Mammary epithelial cell (primary cell): Measurements from ENCODE around the gene CYP26C1.

Experiments
- EZH2 ChIP-seq: IDR thresholded peaks from 2 replicates; pipeline ENCODE4 v1.6.1; 2012; ENCODE audit warnings: low read length, inconsistent platforms, borderline replicate concordance
- TF ChIP-seq, protein P1 (sequence below), 2 donors: IDR thresholded peaks in 1 of 2; conservative IDR thresholded peaks in 1 of 2; 2 replicates each; pipeline ENCODE4 v1.5.1; 2011 to 2012; ENCODE audit warnings: inconsistent platforms in 2 of 2, low read length in 2 of 2, mild to moderate bottlenecking in 2 of 2, control low read depth in 1 of 2, low read depth in 1 of 2; ENCODE audit not compliant: insufficient read depth in 1 of 2; ENCODE audit errors: extremely low read depth in 1 of 2

DNA sequence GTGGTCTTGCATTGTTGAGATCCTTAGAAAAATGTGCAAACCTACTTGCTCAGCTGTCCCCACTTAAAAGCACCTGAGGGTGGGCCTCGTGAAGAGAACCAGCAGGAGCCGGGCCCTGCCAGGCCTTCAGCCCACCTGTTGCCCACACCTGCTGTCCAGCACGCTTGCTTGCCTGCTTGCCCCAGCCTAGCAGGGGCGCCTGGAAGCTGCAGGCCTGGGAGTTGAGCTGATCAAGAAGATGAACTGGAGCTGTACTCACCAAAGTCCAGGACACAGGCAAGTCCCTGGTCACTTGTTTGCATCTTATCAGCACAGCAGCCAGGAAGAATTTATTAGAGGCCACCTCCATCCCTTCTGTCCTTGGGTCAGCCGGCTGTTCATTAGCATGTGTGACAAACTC, 36.3 kb downstream of the CYP26C1 start:
- TF ChIP-seq, protein P1, sequence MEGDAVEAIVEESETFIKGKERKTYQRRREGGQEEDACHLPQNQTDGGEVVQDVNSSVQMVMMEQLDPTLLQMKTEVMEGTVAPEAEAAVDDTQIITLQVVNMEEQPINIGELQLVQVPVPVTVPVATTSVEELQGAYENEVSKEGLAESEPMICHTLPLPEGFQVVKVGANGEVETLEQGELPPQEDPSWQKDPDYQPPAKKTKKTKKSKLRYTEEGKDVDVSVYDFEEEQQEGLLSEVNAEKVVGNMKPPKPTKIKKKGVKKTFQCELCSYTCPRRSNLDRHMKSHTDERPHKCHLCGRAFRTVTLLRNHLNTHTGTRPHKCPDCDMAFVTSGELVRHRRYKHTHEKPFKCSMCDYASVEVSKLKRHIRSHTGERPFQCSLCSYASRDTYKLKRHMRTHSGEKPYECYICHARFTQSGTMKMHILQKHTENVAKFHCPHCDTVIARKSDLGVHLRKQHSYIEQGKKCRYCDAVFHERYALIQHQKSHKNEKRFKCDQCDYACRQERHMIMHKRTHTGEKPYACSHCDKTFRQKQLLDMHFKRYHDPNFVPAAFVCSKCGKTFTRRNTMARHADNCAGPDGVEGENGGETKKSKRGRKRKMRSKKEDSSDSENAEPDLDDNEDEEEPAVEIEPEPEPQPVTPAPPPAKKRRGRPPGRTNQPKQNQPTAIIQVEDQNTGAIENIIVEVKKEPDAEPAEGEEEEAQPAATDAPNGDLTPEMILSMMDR (conservative IDR thresholded peaks at IDR 0.05 in 1 of 2, IDR thresholded peaks at IDR 0.05 in 1 of 2; ENCODE audit: extremely low read depth in 1 of 2, insufficient read depth in 1 of 2, low read depth in 1 of 2, low read length in 2 of 2) = no peak
- no peak for TF ChIP-seq EZH2
